Measurements from ENCODE around the gene STK10.
A peak's percentile ranks its signal among the peaks of the same experiment; 100 is the strongest.

The STK10 gene

DNA sequence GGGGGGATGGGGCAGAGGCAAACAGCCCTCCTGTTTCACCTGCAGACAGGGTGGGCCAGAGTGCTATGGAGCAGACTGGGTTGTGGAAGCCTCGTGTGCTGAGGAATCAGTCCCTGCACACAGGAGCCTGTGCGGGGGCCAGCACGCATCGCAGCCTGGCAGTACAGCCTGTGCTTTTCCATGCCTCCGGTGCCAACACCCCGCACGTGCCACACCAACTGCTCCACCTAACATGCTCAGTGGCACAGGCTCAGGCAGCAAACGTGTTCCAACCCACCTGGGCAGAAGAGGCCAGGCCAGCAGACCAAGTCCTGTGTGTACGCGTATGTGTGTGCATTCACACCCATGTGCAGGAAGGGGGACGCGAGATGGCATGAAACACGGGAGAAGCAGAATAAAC is 144.2 kb downstream of the STK10 start:
- TF ChIP-seq EZH2 (IDR thresholded peaks at IDR 0.05; ENCODE audit: borderline replicate concordance, low read depth, low read length, severe bottlenecking), result no peak
- TF ChIP-seq, protein P1, sequence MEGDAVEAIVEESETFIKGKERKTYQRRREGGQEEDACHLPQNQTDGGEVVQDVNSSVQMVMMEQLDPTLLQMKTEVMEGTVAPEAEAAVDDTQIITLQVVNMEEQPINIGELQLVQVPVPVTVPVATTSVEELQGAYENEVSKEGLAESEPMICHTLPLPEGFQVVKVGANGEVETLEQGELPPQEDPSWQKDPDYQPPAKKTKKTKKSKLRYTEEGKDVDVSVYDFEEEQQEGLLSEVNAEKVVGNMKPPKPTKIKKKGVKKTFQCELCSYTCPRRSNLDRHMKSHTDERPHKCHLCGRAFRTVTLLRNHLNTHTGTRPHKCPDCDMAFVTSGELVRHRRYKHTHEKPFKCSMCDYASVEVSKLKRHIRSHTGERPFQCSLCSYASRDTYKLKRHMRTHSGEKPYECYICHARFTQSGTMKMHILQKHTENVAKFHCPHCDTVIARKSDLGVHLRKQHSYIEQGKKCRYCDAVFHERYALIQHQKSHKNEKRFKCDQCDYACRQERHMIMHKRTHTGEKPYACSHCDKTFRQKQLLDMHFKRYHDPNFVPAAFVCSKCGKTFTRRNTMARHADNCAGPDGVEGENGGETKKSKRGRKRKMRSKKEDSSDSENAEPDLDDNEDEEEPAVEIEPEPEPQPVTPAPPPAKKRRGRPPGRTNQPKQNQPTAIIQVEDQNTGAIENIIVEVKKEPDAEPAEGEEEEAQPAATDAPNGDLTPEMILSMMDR (IDR thresholded peaks at IDR 0.05; ENCODE audit: borderline replicate concordance, extremely low read depth, low read length, poor library complexity, severe bottlenecking), result no peak
- ATAC-seq (ENCODE audit: insufficient read depth, low read depth) (no peak), DNase-seq (no peak)
- H3K4me1 ChIP-seq (ENCODE audit: insufficient read depth, low read length), result no peaks in the 10 kb centered on the region
- no peak overlapping the region for H3K4me3 ChIP-seq (ENCODE audit: low read depth in 1 of 2, low read length in 2 of 2)
- no peak overlapping the region for H3K4me2 ChIP-seq (ENCODE audit: insufficient read depth, low read length)
- H3K9me3 ChIP-seq (ENCODE audit: insufficient read depth, low read length, severe bottlenecking), result no peaks in the 10 kb centered on the region
- H4K20me1 ChIP-seq (ENCODE audit: insufficient read depth, low read length), result no peaks in the 10 kb centered on the region
- H3K36me3 ChIP-seq (ENCODE audit: insufficient read depth, low read length), result peaks cover 31% of the 10 kb centered on the region
- no peak overlapping the region for H2AFZ ChIP-seq (ENCODE audit: low read depth, low read length)
- H3K79me2 ChIP-seq (ENCODE audit: insufficient read depth, low read length), result no peaks in the 10 kb centered on the region
- H3K27me3 ChIP-seq (ENCODE audit: insufficient read depth, low read length, poor library complexity), result no peaks in the 10 kb centered on the region
- no peak overlapping the region for H3K27ac ChIP-seq (ENCODE audit: low read length)
- H3K9ac ChIP-seq (ENCODE audit: low read depth, low read length), result no peak overlapping the region

DNA sequence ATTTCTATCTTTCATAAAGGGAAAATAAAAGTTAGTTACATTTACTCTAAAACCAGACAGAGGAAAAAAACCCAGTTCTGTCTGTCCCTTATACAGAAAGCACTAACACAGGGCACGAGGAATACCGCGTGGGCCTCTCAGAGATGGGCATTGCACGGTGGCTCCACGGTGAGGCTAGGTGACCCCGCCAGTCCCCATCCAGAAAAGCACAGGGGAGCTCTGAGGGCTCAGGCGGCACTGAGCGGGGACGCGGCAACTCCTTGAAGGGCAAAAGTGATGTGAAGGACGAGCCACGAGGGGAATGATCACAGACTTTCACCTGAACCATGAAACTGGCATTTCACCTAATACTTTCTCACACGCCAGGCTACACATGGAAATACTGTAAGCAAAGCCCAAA is 145.8 kb downstream of the STK10 start:
- H3K9me3 ChIP-seq (ENCODE audit: insufficient read depth, low read length, severe bottlenecking), result no peaks in the 10 kb centered on the region
- no peak overlapping the region for H3K27ac ChIP-seq (ENCODE audit: low read length)
- H3K79me2 ChIP-seq (ENCODE audit: insufficient read depth, low read length), result no peaks in the 10 kb centered on the region
- no peak overlapping the region for H3K9ac ChIP-seq (ENCODE audit: low read depth, low read length)
- no peak overlapping the region for H2AFZ ChIP-seq (ENCODE audit: low read depth, low read length)
- H3K4me3 ChIP-seq (ENCODE audit: low read depth in 1 of 2, low read length in 2 of 2), result no peak overlapping the region
- 0 out of 3 replicates have a peak, but pooled peaks have one; percentile 30 for ATAC-seq (ENCODE audit: insufficient read depth, low read depth)
- DNase-seq, result no peak
- H3K27me3 ChIP-seq (ENCODE audit: insufficient read depth, low read length, poor library complexity), result no peaks in the 10 kb centered on the region
- no peak overlapping the region for H3K4me2 ChIP-seq (ENCODE audit: insufficient read depth, low read length)
- H4K20me1 ChIP-seq (ENCODE audit: insufficient read depth, low read length), result no peaks in the 10 kb centered on the region
- H3K4me1 ChIP-seq (ENCODE audit: insufficient read depth, low read length), result no peaks in the 10 kb centered on the region
- no peak for TF ChIP-seq EZH2 (IDR thresholded peaks at IDR 0.05; ENCODE audit: borderline replicate concordance, low read depth, low read length, severe bottlenecking)
- TF ChIP-seq, protein P1 (IDR thresholded peaks at IDR 0.05; ENCODE audit: borderline replicate concordance, extremely low read depth, low read length, poor library complexity, severe bottlenecking), result no peak
- peaks cover 20% of the 10 kb centered on the region for H3K36me3 ChIP-seq (ENCODE audit: insufficient read depth, low read length)

DNA sequence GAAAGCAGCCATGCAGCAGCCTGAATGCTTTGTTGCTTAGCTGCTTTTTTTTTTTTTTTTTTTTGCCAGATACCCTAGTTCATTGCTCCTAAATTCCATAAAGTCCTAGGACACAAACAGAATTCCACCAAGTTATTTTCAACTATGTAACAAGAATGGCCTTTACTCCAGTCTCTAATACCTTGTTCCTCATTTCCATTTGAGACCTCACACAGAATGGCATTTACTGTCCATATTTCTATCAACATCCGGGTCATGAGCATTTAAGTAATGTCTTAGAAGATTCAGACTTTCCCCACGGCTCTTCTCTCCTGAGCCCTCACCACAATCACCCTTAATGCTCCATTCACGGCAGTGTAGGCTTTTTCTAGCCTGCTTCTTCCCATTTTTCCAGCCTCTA is 149.9 kb downstream of the STK10 start:
- Histone ChIP-seq H3K27me3 (ENCODE audit: insufficient read depth, low read length, poor library complexity) (no peaks in the 10 kb centered on the region), H3K4me3 (ENCODE audit: low read depth in 1 of 2, low read length in 2 of 2) (no peak overlapping the region), H3K9ac (ENCODE audit: low read depth, low read length) (no peak overlapping the region), H3K9me3 (ENCODE audit: insufficient read depth, low read length, severe bottlenecking) (no peaks in the 10 kb centered on the region), H3K4me2 (ENCODE audit: insufficient read depth, low read length) (no peak overlapping the region), H2AFZ (ENCODE audit: low read depth, low read length) (no peak overlapping the region), H4K20me1 (ENCODE audit: insufficient read depth, low read length) (no peaks in the 10 kb centered on the region), H3K27ac (ENCODE audit: low read length) (no peak overlapping the region), H3K4me1 (ENCODE audit: insufficient read depth, low read length) (no peaks in the 10 kb centered on the region), H3K36me3 (ENCODE audit: insufficient read depth, low read length) (no peaks in the 10 kb centered on the region), H3K79me2 (ENCODE audit: insufficient read depth, low read length) (no peaks in the 10 kb centered on the region)
- DNase-seq, result no peak
- TF ChIP-seq EZH2 (IDR thresholded peaks at IDR 0.05; ENCODE audit: borderline replicate concordance, low read depth, low read length, severe bottlenecking), result no peak
- TF ChIP-seq, protein P1 (IDR thresholded peaks at IDR 0.05; ENCODE audit: borderline replicate concordance, extremely low read depth, low read length, poor library complexity, severe bottlenecking), result no peak
- no peak for ATAC-seq (ENCODE audit: insufficient read depth, low read depth)

DNA sequence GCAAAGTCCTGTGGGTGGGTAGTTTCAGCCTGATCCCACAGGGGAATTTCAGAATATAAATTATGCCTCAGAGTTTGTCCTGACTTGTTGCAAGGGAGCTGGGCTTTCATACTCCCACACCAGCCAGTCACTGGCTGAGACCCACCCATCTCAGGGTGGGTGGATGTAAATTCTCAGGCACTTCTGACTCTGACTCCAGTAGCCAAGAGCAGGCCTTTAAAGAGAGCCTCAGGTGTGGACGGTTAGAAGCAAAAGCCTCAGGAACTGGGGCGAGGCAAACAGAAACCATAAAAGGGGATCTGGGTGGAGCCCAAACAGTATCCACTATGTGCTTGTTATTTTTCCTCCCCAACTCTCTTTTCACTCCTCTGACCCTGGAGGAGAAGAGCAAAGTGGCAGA is 153.0 kb downstream of the STK10 start:
- DNase-seq, result no peak
- no peaks in the 10 kb centered on the region for H3K79me2 ChIP-seq (ENCODE audit: insufficient read depth, low read length)
- H4K20me1 ChIP-seq (ENCODE audit: insufficient read depth, low read length), result no peaks in the 10 kb centered on the region
- H3K36me3 ChIP-seq (ENCODE audit: insufficient read depth, low read length), result no peaks in the 10 kb centered on the region
- no peak overlapping the region for H3K27ac ChIP-seq (ENCODE audit: low read length)
- H3K4me1 ChIP-seq (ENCODE audit: insufficient read depth, low read length), result no peaks in the 10 kb centered on the region
- no peaks in the 10 kb centered on the region for H3K27me3 ChIP-seq (ENCODE audit: insufficient read depth, low read length, poor library complexity)
- no peak overlapping the region for H2AFZ ChIP-seq (ENCODE audit: low read depth, low read length)
- H3K4me2 ChIP-seq (ENCODE audit: insufficient read depth, low read length), result no peak overlapping the region
- no peak overlapping the region for H3K4me3 ChIP-seq (ENCODE audit: low read depth in 1 of 2, low read length in 2 of 2)
- H3K9ac ChIP-seq (ENCODE audit: low read depth, low read length), result no peak overlapping the region
- TF ChIP-seq, protein P1 (IDR thresholded peaks at IDR 0.05; ENCODE audit: borderline replicate concordance, extremely low read depth, low read length, poor library complexity, severe bottlenecking), result no peak
- TF ChIP-seq EZH2 (IDR thresholded peaks at IDR 0.05; ENCODE audit: borderline replicate concordance, low read depth, low read length, severe bottlenecking), result no peak
- ATAC-seq (ENCODE audit: insufficient read depth, low read depth), result no peak
- peaks cover 9% of the 10 kb centered on the region for H3K9me3 ChIP-seq (ENCODE audit: insufficient read depth, low read length, severe bottlenecking)
